ENCODE data around the gene AFAP1L2.

Gene AFAP1L2

DNA sequence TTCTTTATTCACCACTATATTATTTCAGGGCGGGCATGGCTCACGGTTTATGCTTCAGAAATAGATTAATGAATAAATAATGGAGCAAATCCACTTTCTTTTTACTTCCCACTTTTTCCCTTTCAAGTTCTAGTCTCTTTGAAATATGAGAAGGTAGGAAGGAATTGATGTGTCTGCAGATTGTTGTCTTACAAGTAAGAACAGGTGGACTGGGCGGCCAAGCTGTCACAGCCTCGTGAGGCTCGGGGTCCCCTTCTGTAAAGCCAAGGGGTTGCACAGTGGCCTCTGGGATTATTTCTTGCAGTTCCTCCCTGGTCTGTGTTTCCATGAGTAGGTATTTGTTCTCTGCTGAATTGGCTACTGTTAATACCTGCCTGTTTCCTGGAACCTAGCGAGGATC is 154.1 kb downstream of the AFAP1L2 start:
- H3K27ac ChIP-seq (ENCODE audit: low read depth, low read length): no peak overlapping the region
- no peak for TF ChIP-seq EZH2phosphoT487 (IDR thresholded peaks at IDR 0.05; ENCODE audit: borderline replicate concordance, low read length)
- TF ChIP-seq, protein P1, sequence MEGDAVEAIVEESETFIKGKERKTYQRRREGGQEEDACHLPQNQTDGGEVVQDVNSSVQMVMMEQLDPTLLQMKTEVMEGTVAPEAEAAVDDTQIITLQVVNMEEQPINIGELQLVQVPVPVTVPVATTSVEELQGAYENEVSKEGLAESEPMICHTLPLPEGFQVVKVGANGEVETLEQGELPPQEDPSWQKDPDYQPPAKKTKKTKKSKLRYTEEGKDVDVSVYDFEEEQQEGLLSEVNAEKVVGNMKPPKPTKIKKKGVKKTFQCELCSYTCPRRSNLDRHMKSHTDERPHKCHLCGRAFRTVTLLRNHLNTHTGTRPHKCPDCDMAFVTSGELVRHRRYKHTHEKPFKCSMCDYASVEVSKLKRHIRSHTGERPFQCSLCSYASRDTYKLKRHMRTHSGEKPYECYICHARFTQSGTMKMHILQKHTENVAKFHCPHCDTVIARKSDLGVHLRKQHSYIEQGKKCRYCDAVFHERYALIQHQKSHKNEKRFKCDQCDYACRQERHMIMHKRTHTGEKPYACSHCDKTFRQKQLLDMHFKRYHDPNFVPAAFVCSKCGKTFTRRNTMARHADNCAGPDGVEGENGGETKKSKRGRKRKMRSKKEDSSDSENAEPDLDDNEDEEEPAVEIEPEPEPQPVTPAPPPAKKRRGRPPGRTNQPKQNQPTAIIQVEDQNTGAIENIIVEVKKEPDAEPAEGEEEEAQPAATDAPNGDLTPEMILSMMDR (IDR thresholded peaks at IDR 0.05; ENCODE audit: low read depth, low read length, poor library complexity, severe bottlenecking): no peak
- no peaks in the 10 kb centered on the region for H3K9me3 ChIP-seq (ENCODE audit: control insufficient read depth, insufficient read depth, low read length)
- no peaks in the 10 kb centered on the region for H3F3A ChIP-seq (ENCODE audit: control insufficient read depth, insufficient read depth)
- H3K4me3 ChIP-seq (ENCODE audit: low read length): no peak overlapping the region
- H3K79me2 ChIP-seq (ENCODE audit: control insufficient read depth, low read length): no peaks in the 10 kb centered on the region
- H4K20me1 ChIP-seq (ENCODE audit: control insufficient read depth, insufficient read depth, low read depth, low read length): no peaks in the 10 kb centered on the region
- H3K4me2 ChIP-seq (ENCODE audit: low read length): no peak overlapping the region
- no peaks in the 10 kb centered on the region for H3K36me3 ChIP-seq (ENCODE audit: control insufficient read depth, low read length)
- H3K9me2 ChIP-seq (replicated peaks; ENCODE audit: control insufficient read depth, low read length): no peaks in the 10 kb centered on the region
- H3K27me3 ChIP-seq (ENCODE audit: control insufficient read depth, low read length): no peaks in the 10 kb centered on the region
- no peaks in the 10 kb centered on the region for H3K4me1 ChIP-seq (ENCODE audit: control insufficient read depth, low read length)

- H3K4me1 ChIP-seq (ENCODE audit: control insufficient read depth, low read length): no peaks in the 10 kb centered on the region
- TF ChIP-seq EZH2phosphoT487 (IDR thresholded peaks at IDR 0.05; ENCODE audit: borderline replicate concordance, low read length): no peak
- TF ChIP-seq, protein P1 (IDR thresholded peaks at IDR 0.05; ENCODE audit: low read depth, low read length, poor library complexity, severe bottlenecking): no peak
Measured at GRCh38 chr10:114246679-114247305, 157.5 kb downstream of the AFAP1L2 start.

GRCh38 chr10:114245121-114245791 is 159.0 kb downstream of the AFAP1L2 start:
- Histone ChIP-seq H3K79me2 (ENCODE audit: control insufficient read depth, low read length) (no peaks in the 10 kb centered on the region), H3K4me1 (ENCODE audit: control insufficient read depth, low read length) (no peaks in the 10 kb centered on the region), H3K4me3 (ENCODE audit: low read length) (no peak overlapping the region), H3F3A (ENCODE audit: control insufficient read depth, insufficient read depth) (no peaks in the 10 kb centered on the region), H3K9me2 (replicated peaks; ENCODE audit: control insufficient read depth, low read length) (no peaks in the 10 kb centered on the region), H3K27ac (ENCODE audit: low read depth, low read length) (no peak overlapping the region), H3K4me2 (ENCODE audit: low read length) (no peak overlapping the region), H4K20me1 (ENCODE audit: control insufficient read depth, insufficient read depth, low read depth, low read length) (no peaks in the 10 kb centered on the region), H3K9me3 (ENCODE audit: control insufficient read depth, insufficient read depth, low read length) (no peaks in the 10 kb centered on the region), H3K36me3 (ENCODE audit: control insufficient read depth, low read length) (no peaks in the 10 kb centered on the region), H3K27me3 (ENCODE audit: control insufficient read depth, low read length) (peaks cover 14% of the 10 kb centered on the region)
- no peak for TF ChIP-seq EZH2phosphoT487 (IDR thresholded peaks at IDR 0.05; ENCODE audit: borderline replicate concordance, low read length)
- TF ChIP-seq, protein P1 (IDR thresholded peaks at IDR 0.05; ENCODE audit: low read depth, low read length, poor library complexity, severe bottlenecking): no peak

More at GRCh38 chr10:114246679-114247305, 157.5 kb downstream of the AFAP1L2 start:
- H3K36me3 ChIP-seq (ENCODE audit: control insufficient read depth, low read length): no peaks in the 10 kb centered on the region
- H3K27me3 ChIP-seq (ENCODE audit: control insufficient read depth, low read length): 0 out of 2 replicates have a peak, but pooled peaks cover 3% of the 10 kb centered on the region
- H3K79me2 ChIP-seq (ENCODE audit: control insufficient read depth, low read length): no peaks in the 10 kb centered on the region
- no peaks in the 10 kb centered on the region for H3K9me2 ChIP-seq (replicated peaks; ENCODE audit: control insufficient read depth, low read length)
- H3K4me3 ChIP-seq (ENCODE audit: low read length): no peak overlapping the region
- H4K20me1 ChIP-seq (ENCODE audit: control insufficient read depth, insufficient read depth, low read depth, low read length): no peaks in the 10 kb centered on the region
- no peaks in the 10 kb centered on the region for H3K9me3 ChIP-seq (ENCODE audit: control insufficient read depth, insufficient read depth, low read length)
- no peak overlapping the region for H3K4me2 ChIP-seq (ENCODE audit: low read length)
- H3K27ac ChIP-seq (ENCODE audit: low read depth, low read length): no peak overlapping the region
- no peaks in the 10 kb centered on the region for H3F3A ChIP-seq (ENCODE audit: control insufficient read depth, insufficient read depth)
